GM19463 (cell line): ENCODE measurements around the gene ABCG4.
"Not testable (repeated sequence)": the region's sequence is repeated elsewhere in the genome, so short reads cannot be mapped to it uniquely, and the experiment has no call there.

Source experiments
- ATAC-seq: cut with Tn5 transposase; IDR thresholded peaks from one replicate; pipeline ENCODE4 v1.9.1; 2021; ENCODE audit warnings: mild to moderate bottlenecking, moderate library complexity; ENCODE audit not compliant: unreplicated experiment

Gene ABCG4

GRCh38 chr11:119115484-119116234 is 33.2 kb upstream of the ABCG4 start:
- no peak for ATAC-seq

DNA sequence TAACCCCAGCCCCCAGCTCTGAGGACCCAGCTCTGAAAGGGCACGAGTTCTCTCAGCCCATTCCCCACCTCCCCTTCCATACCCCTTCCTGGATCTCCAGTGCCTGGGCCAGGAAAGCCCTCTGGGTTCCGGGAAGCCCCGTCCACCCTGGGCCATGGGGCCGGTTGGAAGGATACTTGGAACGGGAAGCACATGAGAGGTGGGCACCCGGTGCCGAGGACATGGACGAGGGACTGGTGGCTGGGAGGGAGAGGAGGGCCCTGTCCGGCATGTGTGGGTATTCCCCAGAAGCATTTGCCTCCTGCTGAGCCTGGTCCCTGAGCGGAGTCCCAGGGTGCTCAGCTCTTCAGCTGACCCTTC is 32.6 kb upstream of the ABCG4 start:
- ATAC-seq: no peak

DNA sequence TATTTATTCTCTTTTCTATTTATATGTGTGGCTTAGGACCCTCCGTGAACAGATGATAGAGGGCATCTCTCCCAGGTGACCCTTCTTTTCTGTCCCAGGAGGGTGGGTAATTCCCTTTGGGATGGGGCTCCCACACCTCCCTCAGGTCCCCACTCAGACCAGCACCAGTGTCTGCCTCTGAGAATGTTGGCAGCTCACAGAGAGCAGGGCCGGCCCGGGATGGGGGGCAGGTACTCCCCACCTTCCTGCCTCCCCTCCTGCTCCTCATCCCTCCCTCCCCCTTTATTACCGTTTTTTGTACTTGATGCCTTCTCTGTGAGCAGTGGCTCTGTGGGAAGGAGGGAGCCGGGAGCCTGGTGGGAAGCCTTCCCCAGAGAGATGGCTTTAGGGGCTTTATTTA is 32.3 kb upstream of the ABCG4 start:
- ATAC-seq: no peak

DNA sequence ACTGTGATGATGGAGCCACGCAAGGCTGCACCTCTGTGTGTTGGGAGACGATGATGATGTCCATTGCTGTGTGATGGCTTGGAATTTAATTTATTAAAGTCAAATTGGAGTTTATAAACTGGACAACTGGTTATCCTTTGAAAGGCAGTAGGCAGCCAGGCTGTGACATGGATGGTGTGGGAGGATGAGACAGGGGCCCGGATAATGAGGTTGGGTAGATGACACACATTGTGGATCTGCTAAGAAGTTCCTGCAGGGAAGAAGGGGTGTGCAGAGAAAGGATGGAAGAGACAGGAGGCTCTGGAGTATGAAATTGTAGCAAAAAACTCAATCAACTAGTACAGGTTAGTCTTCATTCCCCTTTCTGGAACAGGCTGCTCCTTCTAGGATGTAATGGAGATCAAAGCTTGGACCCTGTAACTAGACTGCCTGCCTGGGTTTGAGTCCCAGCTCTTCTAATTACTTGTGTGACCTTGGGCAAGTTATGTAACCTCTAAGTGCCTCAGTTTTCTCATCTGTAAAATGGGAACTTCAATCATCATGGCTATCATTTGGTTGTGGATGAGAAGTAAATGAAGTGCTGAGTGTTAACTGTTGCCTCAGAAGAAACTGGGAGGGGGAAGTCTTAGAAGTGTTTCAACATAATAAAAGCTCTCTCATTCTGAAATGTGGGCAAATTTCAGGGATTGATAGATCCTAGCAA is 31.7 kb upstream of the ABCG4 start:
- ATAC-seq: no peak

GRCh38 chr11:119118227-119118626 is 30.6 kb upstream of the ABCG4 start:
- no peak for ATAC-seq

DNA sequence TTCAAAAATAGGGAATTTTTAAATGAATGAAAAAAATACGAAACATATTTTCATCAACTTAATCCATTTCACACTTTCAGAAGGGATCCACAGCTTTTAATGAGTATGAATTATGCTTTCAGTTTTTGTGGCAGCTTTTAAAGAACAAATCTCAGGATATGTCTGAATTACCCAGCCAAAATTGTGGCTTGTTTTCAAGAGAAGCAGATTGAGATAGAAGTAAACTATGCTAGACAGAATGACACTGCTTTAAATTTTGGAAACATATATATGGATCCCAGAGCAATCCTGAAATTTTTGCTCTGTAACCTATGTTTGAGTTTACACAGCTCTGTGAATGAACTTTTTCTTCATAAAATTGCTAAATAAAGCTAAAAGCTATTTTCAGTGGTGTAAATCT is 29.9 kb upstream of the ABCG4 start:
- no peak for ATAC-seq

- no peak for ATAC-seq
These were observed 28.2 kb upstream of the ABCG4 start for GRCh38 chr11:119120639-119121007.

DNA sequence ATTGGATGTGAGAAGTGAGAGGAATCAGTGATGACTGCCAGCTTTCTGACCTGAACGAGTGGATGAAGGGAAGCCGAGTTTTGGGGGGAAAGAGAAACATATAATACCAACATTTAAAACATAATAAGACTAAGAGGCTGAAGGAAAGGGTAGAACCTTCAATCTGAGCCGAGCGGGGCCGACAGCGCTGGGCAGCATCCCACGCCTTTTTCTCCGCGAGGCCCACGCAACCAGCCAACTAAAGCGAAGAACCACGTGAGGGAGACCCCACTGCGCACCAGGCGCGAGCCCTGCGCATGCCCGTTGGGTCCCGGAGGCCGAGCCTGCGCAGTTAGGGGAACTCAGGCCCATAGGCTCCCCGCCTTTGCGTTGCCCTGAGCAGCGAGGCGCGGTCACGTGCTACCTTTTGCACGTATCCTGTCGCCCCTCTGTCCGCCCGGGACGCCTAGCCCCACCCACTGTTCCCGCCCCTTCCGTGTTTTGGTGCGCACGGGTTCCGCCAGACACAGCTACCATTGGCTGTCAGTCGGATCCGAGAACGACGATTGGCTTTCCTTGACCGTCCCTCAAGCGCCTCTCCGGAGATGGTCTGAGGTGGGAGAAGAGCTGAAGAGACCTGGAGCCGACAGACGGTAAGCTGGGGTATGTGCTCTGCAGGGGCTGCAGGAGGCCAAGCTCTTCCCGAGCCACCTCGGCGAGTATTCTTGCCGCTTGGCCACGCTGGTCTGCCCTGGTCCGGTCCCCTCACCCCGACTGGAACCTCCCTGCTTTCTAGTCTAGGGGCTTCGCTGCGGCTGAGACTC is 27.6 kb upstream of the ABCG4 start, which contains the start of gene HINFP:
Gene HINFP (plus strand): TSS at position 573 of the 803 bp plus-strand sequence. CDS start 5,365 bp downstream, outside the sequence.
- peak; percentile 96 for ATAC-seq

DNA sequence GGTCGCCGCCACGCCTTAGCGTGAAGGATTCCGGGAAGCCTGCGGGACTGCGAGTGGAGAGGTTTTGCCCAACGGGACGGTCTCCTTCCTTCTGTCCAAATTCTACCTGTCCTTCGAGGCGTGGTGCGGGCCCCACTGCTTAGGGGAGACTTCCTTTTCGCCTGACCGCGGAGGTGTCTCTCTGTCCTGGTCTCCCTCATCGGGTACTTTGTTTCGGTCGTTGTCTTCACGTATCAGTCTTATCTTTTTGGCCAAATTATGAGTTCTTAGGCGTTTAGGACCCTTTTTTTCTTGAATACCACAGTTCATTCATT is 27.1 kb upstream of the ABCG4 start:
- ATAC-seq: no peak

DNA sequence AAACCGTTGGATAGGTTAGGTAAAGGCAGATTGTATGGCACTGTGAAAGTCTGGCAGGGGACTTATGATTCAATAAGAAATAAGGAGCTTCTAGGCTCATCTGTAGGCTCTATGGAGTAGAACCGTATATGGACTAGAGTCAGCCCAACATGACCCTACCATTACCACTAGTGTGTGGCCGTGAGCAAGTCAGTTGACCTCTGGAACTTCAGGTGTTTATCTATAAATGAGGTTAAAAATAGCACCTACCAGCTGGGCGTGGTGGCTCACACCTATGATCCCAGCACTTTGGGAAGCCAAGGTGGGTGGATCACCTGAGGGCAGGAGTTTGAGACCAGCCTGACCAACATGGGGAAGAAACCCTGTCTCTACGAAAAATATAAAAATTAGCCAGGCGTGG is 23.0 kb upstream of the ABCG4 start:
- ATAC-seq: no peak

GRCh38 chr11:119126675-119127268 is 22.1 kb upstream of the ABCG4 start:
- no peak for ATAC-seq

DNA sequence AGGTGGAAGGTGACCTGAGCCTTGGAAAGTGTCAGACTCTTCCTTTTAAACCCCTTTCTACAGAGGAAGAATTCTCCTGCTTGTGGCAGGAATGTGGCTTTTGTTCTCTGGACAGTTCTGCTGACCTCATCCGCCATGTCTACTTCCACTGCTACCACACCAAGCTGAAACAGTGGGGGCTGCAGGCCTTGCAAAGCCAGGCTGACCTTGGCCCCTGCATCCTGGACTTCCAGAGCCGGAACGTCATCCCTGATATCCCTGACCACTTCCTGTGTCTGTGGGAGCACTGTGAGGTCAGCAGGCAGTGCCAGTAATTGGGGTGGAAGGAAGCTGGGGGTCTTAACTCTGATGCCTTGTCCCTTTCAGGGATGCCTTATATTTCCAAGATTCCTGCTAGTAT is 18.2 kb upstream of the ABCG4 start:
- no peak for ATAC-seq

DNA sequence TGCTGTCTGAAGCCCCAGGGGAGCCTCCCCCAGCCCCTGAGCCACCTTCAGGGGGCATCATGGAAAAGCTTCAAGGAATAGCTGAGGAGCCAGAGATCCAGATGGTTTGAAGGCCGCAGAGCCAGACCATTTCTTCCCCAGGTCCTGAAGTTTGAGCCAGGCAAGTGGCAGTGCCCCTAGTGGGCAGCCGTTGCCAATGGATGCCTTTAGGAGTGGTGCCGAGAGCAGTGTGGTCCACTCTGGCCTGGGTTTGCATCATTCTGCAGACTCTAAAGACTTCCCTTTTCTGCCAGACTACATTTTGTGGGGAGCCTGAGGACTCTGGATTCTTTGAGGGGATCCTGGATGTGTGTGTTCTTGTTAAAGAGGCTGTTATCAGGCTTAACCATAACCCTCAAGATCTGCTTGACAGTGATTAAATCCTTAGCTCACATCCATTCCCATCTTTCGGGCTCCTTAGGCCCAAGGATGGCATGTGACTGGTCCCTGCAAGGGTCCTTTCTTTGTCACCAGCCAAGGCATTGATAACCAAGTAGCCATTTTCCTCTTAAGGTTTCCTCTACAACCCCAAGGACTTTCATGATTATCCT is 14.4 kb upstream of the ABCG4 start:
- no peak for ATAC-seq

DNA sequence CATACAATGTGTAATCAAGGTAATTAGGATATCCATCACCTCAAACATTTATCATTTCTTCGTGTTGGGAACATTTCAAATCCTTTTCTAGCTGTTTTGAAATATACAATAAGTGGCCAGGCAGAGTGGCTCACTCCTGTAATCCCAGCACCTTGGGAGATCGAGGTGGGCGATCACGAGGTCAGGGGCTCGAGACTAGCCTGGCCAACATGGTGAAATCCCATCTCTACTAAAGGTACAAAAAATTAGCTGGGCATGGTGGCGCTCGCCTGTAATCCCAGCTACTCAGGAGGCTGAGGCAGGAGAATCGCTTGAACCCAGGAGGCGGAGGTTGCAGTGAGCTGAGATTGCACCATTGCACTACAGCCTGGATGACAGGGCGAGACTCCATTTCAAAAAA is 9.6 kb upstream of the ABCG4 start:
- ATAC-seq: not testable (repeated sequence)

- ATAC-seq: no peak
These were observed 3.9 kb upstream of the ABCG4 start for GRCh38 chr11:119144825-119145486.

DNA sequence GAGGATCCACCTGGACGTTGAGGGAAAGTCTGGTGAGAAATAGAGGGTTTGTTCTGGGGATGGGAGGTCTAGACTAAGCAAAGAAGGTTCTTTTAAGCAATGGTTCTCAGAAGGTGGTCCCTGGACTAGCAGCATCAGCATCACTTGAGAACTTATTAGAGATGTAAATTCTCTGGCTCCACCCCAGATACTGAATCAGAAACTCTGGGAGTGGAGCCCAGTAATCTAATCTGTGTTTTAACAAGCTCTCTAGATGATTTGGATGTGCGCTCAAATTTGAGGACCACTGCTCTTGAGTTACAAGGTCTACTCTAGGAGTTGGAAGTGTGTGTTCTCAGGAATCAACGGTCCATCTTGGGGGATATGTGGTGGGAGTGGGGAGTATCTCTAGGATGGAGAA is 3.3 kb upstream of the ABCG4 start:
- ATAC-seq: no peak

GRCh38 chr11:119147604-119148333 is 1.1 kb upstream of the ABCG4 start:
- ATAC-seq: no peak

DNA sequence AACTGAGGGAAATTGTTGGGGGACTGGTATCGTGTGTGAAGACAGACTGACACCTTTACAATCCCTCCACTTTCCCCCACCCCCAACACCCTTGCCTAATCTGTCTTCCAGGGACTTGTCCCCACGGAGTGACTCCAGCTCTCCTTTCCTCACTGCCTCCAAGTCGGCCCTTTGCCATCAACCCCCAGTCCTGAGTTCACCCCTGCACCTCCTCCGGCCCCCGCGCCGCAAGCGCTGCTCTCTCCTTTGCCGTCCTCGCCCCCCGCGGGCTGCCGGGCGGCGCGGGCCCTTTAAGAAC is 183 bp upstream of the ABCG4 start:
- no peak for ATAC-seq

- ATAC-seq: no peak
These were observed 979 bp downstream of the ABCG4 start for GRCh38 chr11:119149786-119150275.

- no peak for ATAC-seq
These were observed 3.2 kb downstream of the ABCG4 start for GRCh38 chr11:119152043-119152442.
